Trophoblast cell (in vitro differentiated cells and primary cell): Measurements from ENCODE around the gene PRDX5.
"Not testable (repeated sequence)": the region's sequence is repeated elsewhere in the genome, so short reads cannot be mapped to it uniquely, and the experiment has no call there.

Experiments
- DNase-seq, 2 donors: peaks; one replicate each; pipeline ENCODE4 v3.0.0-alpha.2; 2016
- H2AFZ ChIP-seq: 2 replicates; pipeline ENCODE4 v1.6.1; 2013; ENCODE audit warnings: low read length, moderate library complexity, mild to moderate bottlenecking; ENCODE audit not compliant: insufficient read depth, poor library complexity
- H2AK5ac ChIP-seq: 2 replicates; pipeline ENCODE4 v1.6.1; 2013; ENCODE audit warnings: mild to moderate bottlenecking, low read length
- H2BK120ac ChIP-seq: 2 replicates; pipeline ENCODE4 v1.6.1; 2013; ENCODE audit warnings: low read length, mild to moderate bottlenecking, moderate library complexity; ENCODE audit not compliant: insufficient read depth, poor library complexity
- H2BK12ac ChIP-seq: 2 replicates; pipeline ENCODE4 v1.6.1; 2013; ENCODE audit warnings: mild to moderate bottlenecking, low read length, moderate library complexity
- H2BK5ac ChIP-seq: 2 replicates; pipeline ENCODE4 v1.6.1; 2013; ENCODE audit warnings: low read length, low read depth, moderate library complexity, mild to moderate bottlenecking; ENCODE audit not compliant: poor library complexity
- H3K14ac ChIP-seq: 2 replicates; pipeline ENCODE4 v1.6.1; 2013; ENCODE audit warnings: mild to moderate bottlenecking, low read length
- H3K18ac ChIP-seq: 2 replicates; pipeline ENCODE4 v1.6.1; 2013; ENCODE audit warnings: mild to moderate bottlenecking, low read length
- H3K23ac ChIP-seq: 2 replicates; pipeline ENCODE4 v1.6.1; 2013; ENCODE audit warnings: low read length
- H3K27ac ChIP-seq: 2 replicates; pipeline ENCODE4 v1.5.1; 2013; ENCODE audit warnings: low read depth, mild to moderate bottlenecking, inconsistent platforms, low read length, moderate library complexity
- H3K27me3 ChIP-seq: 2 replicates; pipeline ENCODE4 v1.6.1; 2013; ENCODE audit warnings: inconsistent platforms, mild to moderate bottlenecking, low read length, moderate library complexity; ENCODE audit not compliant: insufficient read depth
- H3K36me3 ChIP-seq, 2 experiments: 1 replicate in 1 of 2; 2 replicates in 1 of 2; pipeline ENCODE4 v1.6.1; 2013; ENCODE audit warnings: low read length in 2 of 2, mild to moderate bottlenecking in 2 of 2, moderate library complexity in 1 of 2; ENCODE audit not compliant: insufficient read depth in 2 of 2, control insufficient read depth in 1 of 2
- H3K4ac ChIP-seq: 2 replicates; pipeline ENCODE4 v1.6.1; 2013; ENCODE audit warnings: low read depth, mild to moderate bottlenecking, low read length, moderate library complexity
- H3K4me1 ChIP-seq, 2 experiments: 1 replicate in 1 of 2; 2 replicates in 1 of 2; pipeline ENCODE4 v1.6.1; 2013; ENCODE audit warnings: low read length in 2 of 2, mild to moderate bottlenecking in 2 of 2, moderate library complexity in 1 of 2; ENCODE audit not compliant: insufficient read depth in 2 of 2, control insufficient read depth in 1 of 2
- H3K4me2 ChIP-seq: 2 replicates; pipeline ENCODE4 v1.6.1; 2013; ENCODE audit warnings: inconsistent platforms, mild to moderate bottlenecking, low read length, moderate library complexity
- H3K4me3 ChIP-seq: 2 replicates; pipeline ENCODE4 v1.5.1; 2013; ENCODE audit warnings: mild to moderate bottlenecking, low read depth, low read length, inconsistent platforms
- H3K79me1 ChIP-seq: one replicate; pipeline ENCODE4 v1.6.1; 2013; ENCODE audit warnings: low read length
- H3K79me2 ChIP-seq: 2 replicates; pipeline ENCODE4 v1.6.1; 2013; ENCODE audit warnings: low read length, mild to moderate bottlenecking; ENCODE audit not compliant: control insufficient read depth, insufficient read depth, poor library complexity
- H3K9ac ChIP-seq: 2 replicates; pipeline ENCODE4 v1.6.1; 2013; ENCODE audit warnings: mild to moderate bottlenecking, low read length
- H3K9me3 ChIP-seq: 2 replicates; pipeline ENCODE4 v1.6.1; 2013; ENCODE audit warnings: low read depth, mild to moderate bottlenecking, control low read depth, inconsistent platforms, low read length; ENCODE audit not compliant: insufficient read depth
- H4K12ac ChIP-seq: 2 replicates; pipeline ENCODE4 v1.6.1; 2013; ENCODE audit warnings: low read depth, mild to moderate bottlenecking, low read length, moderate library complexity
- H4K8ac ChIP-seq: 2 replicates; pipeline ENCODE4 v1.6.1; 2013; ENCODE audit warnings: low read depth, mild to moderate bottlenecking, low read length, moderate library complexity
- H4K91ac ChIP-seq: one replicate; pipeline ENCODE4 v1.6.1; 2013; ENCODE audit warnings: low read depth, mild to moderate bottlenecking, low read length, moderate library complexity
- WGBS: extraction: QIAGEN DNeasy Blood & Tissue Kit; methylation state at CpG from one replicate; pipeline ENCODE4 v1.1.7; 2013; ENCODE audit warnings: missing lambda C conversion rate; ENCODE audit not compliant: insufficient read length, insufficient coverage; ENCODE audit errors: extremely low coverage; 5-methylcytosine and 5-hydroxymethylcytosine counted together

PRDX5 gene

DNA sequence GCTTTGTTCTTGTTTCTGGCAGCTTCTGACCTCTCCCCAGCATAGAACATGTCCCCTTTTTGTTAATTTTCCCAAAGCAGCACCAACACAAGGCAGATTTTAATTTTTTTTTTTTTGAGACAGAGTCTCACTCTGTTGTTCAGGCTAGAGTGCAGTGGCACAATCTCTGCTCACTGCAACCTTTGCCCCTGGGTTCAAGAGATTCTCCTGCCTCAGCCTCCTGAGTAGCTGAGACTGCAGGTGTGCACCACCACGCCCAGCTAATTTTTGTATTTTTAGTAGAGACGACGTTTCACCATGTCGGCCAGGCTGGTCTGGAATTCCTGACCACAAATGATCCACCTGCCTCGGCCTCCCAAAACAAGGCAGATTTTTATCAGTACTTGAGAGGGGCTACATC lies 10.1 kb upstream of the PRDX5 start:
- H3K18ac ChIP-seq, H4K91ac ChIP-seq, H2BK5ac ChIP-seq, H3K23ac ChIP-seq, H3K4me3 ChIP-seq, H4K8ac ChIP-seq, H2AK5ac ChIP-seq, H2AFZ ChIP-seq, H2BK120ac ChIP-seq, H3K9ac ChIP-seq, DNase-seq, H3K79me2 ChIP-seq, H3K4me2 ChIP-seq, H3K27me3 ChIP-seq, H3K4ac ChIP-seq, H3K27ac ChIP-seq, H3K14ac ChIP-seq, H2BK12ac ChIP-seq, H3K9me3 ChIP-seq, H4K12ac ChIP-seq: not testable (repeated sequence)
- Histone ChIP-seq H3K79me1 (peaks cover 15% of the 10 kb centered on the region), H3K36me3 (peaks cover 8 to 12% of the 10 kb centered on the region in 2 experiments), H3K4me1 (peaks cover 15 to 18% of the 10 kb centered on the region in 2 experiments)
- WGBS: no CpG with 5 or more reads among the region's 5 CpGs

DNA sequence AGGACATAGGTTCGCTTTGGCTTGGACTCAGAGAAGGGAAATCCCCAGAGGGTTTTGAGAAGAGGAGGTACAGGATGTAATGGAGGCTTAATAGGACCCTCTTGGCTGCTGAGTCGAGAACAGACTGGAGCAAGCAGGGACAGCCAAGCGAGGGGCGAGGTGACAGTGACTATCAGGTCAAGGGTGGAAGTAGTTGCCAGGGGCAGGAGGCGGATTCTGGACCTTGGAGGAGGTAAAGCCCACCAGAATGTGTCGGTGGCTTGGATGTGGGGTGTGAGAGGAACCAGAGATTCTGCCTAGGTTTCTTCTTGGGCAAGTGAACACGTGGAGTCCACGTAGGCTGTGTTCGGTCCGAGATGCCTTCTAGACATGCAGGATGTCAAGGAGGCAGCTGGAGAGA lies 5.0 kb upstream of the PRDX5 start:
- H3K9ac ChIP-seq: no peak overlapping the region
- H3K79me1 ChIP-seq: peaks cover 9% of the 10 kb centered on the region
- H3K9me3 ChIP-seq: peaks cover 2% of the 10 kb centered on the region
- WGBS: no CpG with 5 or more reads among the region's 10 CpGs
- H3K27ac ChIP-seq: no peak overlapping the region
- peaks cover 9 to 10% of the 10 kb centered on the region in 2 experiments for H3K4me1 ChIP-seq
- DNase-seq: no peak
- no peak overlapping the region for H3K14ac ChIP-seq
- no peak overlapping the region for H2AK5ac ChIP-seq
- H3K4me2 ChIP-seq: no peak overlapping the region
- H2BK12ac ChIP-seq: no peak overlapping the region
- H2BK120ac ChIP-seq: no peak overlapping the region
- peaks cover 34 to 40% of the 10 kb centered on the region in 2 experiments for H3K36me3 ChIP-seq
- H3K79me2 ChIP-seq: peaks cover 4% of the 10 kb centered on the region
- H4K91ac ChIP-seq: no peak overlapping the region
- H3K27me3 ChIP-seq: no peaks in the 10 kb centered on the region
- no peak overlapping the region for H3K23ac ChIP-seq
- H3K4ac ChIP-seq: no peak overlapping the region
- no peak overlapping the region for H2BK5ac ChIP-seq
- H2AFZ ChIP-seq: no peak overlapping the region
- peak overlapping the region; percentile 51 for H4K12ac ChIP-seq
- H3K4me3 ChIP-seq: no peak overlapping the region
- no peak overlapping the region for H4K8ac ChIP-seq
- H3K18ac ChIP-seq: no peak overlapping the region

DNA sequence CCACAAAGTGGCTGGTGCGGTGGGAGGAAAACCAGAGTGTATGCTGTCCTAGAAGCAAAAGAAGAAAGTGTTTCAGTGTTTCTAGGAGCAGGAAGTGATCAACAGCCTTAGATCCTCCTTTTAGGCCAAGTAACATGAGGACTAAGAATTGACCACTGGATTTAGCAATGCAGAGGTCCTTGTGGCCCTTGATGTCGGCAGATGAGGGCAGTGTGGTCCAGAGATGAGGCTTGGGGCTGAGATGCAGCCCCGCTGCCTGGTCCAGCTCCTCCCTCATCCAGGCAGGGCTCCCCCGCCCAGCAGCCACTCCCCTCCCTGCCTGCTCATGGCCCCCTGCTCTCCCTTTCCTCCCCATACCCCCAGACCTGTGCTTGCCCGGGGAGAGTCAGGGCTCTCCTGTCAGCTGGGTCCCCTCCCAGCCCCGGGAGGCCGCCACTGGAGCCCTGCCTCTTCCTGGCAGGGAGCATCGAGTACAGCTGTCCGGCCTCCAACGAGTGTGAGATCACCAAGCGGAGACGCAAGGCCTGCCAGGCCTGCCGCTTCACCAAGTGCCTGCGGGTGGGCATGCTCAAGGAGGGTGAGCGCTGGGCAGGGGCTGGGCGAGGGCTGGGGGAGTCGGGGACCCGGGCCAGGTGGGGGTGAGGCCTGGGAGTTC lies 4.3 kb upstream of the PRDX5 start:
- peaks cover 9 to 10% of the 10 kb centered on the region in 2 experiments for H3K4me1 ChIP-seq
- H3K23ac ChIP-seq: no peak overlapping the region
- H2AK5ac ChIP-seq: no peak overlapping the region
- no peak overlapping the region for H4K8ac ChIP-seq
- no peak overlapping the region for H3K9ac ChIP-seq
- no peak overlapping the region for H3K27ac ChIP-seq
- no peak overlapping the region for H2BK12ac ChIP-seq
- no peak overlapping the region for H4K91ac ChIP-seq
- peaks cover 34 to 37% of the 10 kb centered on the region in 2 experiments for H3K36me3 ChIP-seq
- peaks cover 14% of the 10 kb centered on the region for H3K79me1 ChIP-seq
- no peak overlapping the region for H2AFZ ChIP-seq
- no peaks in the 10 kb centered on the region for H3K27me3 ChIP-seq
- no peak overlapping the region for H3K4me3 ChIP-seq
- H3K14ac ChIP-seq: no peak overlapping the region
- H3K18ac ChIP-seq: no peak overlapping the region
- no peak overlapping the region for H2BK120ac ChIP-seq
- H3K4me2 ChIP-seq: no peak overlapping the region
- peaks cover 2% of the 10 kb centered on the region for H3K9me3 ChIP-seq
- no peak overlapping the region for H2BK5ac ChIP-seq
- no peak overlapping the region for H4K12ac ChIP-seq
- H3K79me2 ChIP-seq: peaks cover 9% of the 10 kb centered on the region
- no peak for DNase-seq
- WGBS: no CpG with 5 or more reads among the region's 18 CpGs
- no peak overlapping the region for H3K4ac ChIP-seq

DNA sequence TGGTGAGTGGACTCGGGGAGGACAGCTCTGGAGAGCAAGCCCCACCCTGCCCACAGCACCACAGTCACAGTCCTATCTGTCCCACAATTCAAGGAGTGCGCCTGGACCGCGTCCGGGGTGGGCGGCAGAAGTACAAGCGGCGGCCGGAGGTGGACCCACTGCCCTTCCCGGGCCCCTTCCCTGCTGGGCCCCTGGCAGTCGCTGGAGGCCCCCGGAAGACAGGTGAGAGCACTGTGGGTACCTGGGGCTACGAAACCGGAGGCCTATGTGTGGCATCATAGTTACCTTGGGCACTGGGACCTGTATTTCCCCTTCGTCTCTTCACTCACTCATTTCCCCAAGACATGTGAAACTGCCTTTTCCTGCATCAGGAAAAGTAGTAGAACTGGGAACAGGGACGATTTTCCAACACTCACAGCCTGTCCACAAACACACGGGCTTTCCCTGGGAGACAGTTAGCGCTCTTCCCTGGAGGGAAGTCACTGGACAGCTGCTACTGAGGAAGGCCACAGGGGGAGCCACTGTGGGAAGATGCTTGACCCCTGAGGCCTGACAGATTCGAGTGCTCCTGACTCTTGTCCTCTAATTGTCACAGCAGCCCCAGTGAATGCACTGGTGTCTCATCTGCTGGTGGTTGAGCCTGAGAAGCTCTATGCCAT lies 3.6 kb upstream of the PRDX5 start:
- no peak overlapping the region for H2BK5ac ChIP-seq
- peaks cover 9% of the 10 kb centered on the region for H3K79me2 ChIP-seq
- H3K79me1 ChIP-seq: peaks cover 16% of the 10 kb centered on the region
- H3K9ac ChIP-seq: no peak overlapping the region
- no peak overlapping the region for H4K91ac ChIP-seq
- no peak overlapping the region for H2AK5ac ChIP-seq
- no peak overlapping the region for H4K12ac ChIP-seq
- H3K4me2 ChIP-seq: no peak overlapping the region
- H3K27ac ChIP-seq: no peak overlapping the region
- H3K4me1 ChIP-seq: peaks cover 9 to 14% of the 10 kb centered on the region in 2 experiments
- peaks cover 2% of the 10 kb centered on the region for H3K9me3 ChIP-seq
- no peak overlapping the region for H2BK120ac ChIP-seq
- H3K4me3 ChIP-seq: no peak overlapping the region
- H3K23ac ChIP-seq: no peak overlapping the region
- H4K8ac ChIP-seq: no peak overlapping the region
- no peak overlapping the region for H2AFZ ChIP-seq
- no peak overlapping the region for H3K4ac ChIP-seq
- no peak overlapping the region for H3K14ac ChIP-seq
- no peak for DNase-seq
- H2BK12ac ChIP-seq: no peak overlapping the region
- WGBS: no CpG with 5 or more reads among the region's 19 CpGs
- no peak overlapping the region for H3K18ac ChIP-seq
- H3K36me3 ChIP-seq: peaks cover 34 to 37% of the 10 kb centered on the region in 2 experiments
- H3K27me3 ChIP-seq: no peaks in the 10 kb centered on the region
